ENCODE data around the gene ITGB1.

GRCh38 chr10:32995751-32996150 is 37.7 kb upstream of the ITGB1 start:
- TF ChIP-seq CTCF (IDR thresholded peaks at IDR 0.05) (no peak), POLR2A (IDR thresholded peaks at IDR 0.05) (no peak)
